ENCODE results near the gene CNKSR3. TPM values are rescaled to one million over a fixed set of nuclear protein-coding genes. Genes with fewer than 3 reads are reported as not detected.

The CNKSR3 gene
- total RNA-seq, 2 donors from 2014 or later = 11.5 to 16.8 TPM

DNA sequence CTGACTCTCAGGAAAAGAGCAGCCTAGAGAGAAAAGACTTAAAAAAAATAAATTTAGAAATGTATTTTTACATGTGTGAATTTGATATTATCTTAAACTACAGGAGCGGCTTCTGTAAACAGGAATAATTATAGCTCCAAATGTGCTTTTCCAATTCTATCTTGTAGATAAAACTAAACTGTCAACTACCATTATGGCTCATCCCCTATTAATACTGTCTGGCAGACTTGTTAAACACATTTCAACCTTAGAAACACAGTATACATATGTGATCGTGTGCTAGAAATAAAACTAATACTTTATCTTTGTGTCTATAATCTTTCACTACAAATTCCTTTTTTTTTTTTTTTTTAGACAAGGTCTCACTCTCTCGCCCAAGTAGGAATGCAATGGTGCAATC lies 75.8 kb downstream of the CNKSR3 start:
- H3K27ac ChIP-seq = peak overlapping the region in 1 of 2 donors; percentile 46
- H3K4me3 ChIP-seq = no peak overlapping the region
- TF ChIP-seq, protein P1, sequence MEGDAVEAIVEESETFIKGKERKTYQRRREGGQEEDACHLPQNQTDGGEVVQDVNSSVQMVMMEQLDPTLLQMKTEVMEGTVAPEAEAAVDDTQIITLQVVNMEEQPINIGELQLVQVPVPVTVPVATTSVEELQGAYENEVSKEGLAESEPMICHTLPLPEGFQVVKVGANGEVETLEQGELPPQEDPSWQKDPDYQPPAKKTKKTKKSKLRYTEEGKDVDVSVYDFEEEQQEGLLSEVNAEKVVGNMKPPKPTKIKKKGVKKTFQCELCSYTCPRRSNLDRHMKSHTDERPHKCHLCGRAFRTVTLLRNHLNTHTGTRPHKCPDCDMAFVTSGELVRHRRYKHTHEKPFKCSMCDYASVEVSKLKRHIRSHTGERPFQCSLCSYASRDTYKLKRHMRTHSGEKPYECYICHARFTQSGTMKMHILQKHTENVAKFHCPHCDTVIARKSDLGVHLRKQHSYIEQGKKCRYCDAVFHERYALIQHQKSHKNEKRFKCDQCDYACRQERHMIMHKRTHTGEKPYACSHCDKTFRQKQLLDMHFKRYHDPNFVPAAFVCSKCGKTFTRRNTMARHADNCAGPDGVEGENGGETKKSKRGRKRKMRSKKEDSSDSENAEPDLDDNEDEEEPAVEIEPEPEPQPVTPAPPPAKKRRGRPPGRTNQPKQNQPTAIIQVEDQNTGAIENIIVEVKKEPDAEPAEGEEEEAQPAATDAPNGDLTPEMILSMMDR (IDR thresholded peaks at IDR 0.05) = no peak
- no peaks in the 10 kb centered on the region for H3K36me3 ChIP-seq
- peaks cover 0 to 50% of the 10 kb centered on the region in 2 donors for H3K4me1 ChIP-seq
- peaks cover 0 to 4% of the 10 kb centered on the region in 2 donors for H3K9me3 ChIP-seq
- DNase-seq (ENCODE audit: low spot score) = no peak
- H3K27me3 ChIP-seq = no peaks in the 10 kb centered on the region

DNA sequence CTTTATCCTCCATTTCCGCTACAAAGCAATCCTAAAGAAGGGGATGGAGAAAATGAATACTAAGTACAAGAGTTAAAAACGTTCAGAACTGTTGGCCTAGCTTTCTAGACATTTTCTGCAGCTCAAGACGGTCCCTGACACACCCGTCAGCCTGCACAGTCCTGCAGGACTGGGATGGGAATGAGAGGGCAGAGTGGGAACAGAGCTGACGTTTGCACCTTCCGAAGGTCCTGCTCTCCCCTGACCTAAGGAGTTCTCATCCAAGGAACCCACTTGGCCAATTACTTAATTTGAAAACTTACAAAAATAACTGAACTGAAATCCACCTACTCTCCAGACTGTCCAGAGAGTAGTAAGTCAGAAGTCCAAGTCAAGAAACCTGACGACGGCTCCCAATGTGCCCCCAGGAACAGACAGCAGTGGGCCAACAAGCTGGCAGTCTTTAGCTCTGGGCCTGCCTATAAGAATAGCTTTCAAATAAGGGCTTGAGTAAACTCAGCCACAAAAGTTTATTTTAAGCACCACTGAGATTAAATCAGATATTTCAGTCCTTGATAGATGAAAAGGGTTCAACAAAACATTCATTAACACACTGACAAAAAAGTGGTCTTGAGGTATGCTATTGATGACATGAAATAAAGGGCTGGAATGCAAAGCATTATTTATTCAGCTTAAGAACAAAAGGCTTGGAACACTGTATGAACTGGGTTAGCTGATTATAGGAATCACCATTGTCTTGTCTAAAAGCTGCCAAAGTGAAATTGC lies 76.8 kb downstream of the CNKSR3 start:
- peak overlapping the region; percentile 39 to 46 for H3K27ac ChIP-seq
- no peaks in the 10 kb centered on the region for H3K27me3 ChIP-seq
- peaks cover 2% of the 10 kb centered on the region for H3K36me3 ChIP-seq
- no peak overlapping the region for H3K4me3 ChIP-seq
- TF ChIP-seq, protein P1 (IDR thresholded peaks at IDR 0.05) = no peak
- peaks cover 0 to 4% of the 10 kb centered on the region in 2 donors for H3K9me3 ChIP-seq
- H3K4me1 ChIP-seq = peaks cover 0 to 46% of the 10 kb centered on the region in 2 donors
- no peak for DNase-seq (ENCODE audit: low spot score)

- H3K4me3 ChIP-seq = no peak overlapping the region
- H3K36me3 ChIP-seq = peaks cover 5% of the 10 kb centered on the region
- no peak for DNase-seq (ENCODE audit: low spot score)
- H3K9me3 ChIP-seq = peaks cover 0 to 4% of the 10 kb centered on the region in 2 donors
- no peaks in the 10 kb centered on the region for H3K27me3 ChIP-seq
- peak overlapping the region in 1 of 2 donors; percentile 46 for H3K27ac ChIP-seq
- TF ChIP-seq, protein P1 (IDR thresholded peaks at IDR 0.05) = no peak
- peaks cover 0 to 47% of the 10 kb centered on the region in 2 donors for H3K4me1 ChIP-seq
These were observed 77.7 kb downstream of the CNKSR3 start for GRCh38 chr6:154432533-154433476.

- Histone ChIP-seq H3K4me3 (no peak overlapping the region), H3K36me3 (peaks cover 5% of the 10 kb centered on the region), H3K9me3 (peaks cover 0 to 4% of the 10 kb centered on the region in 2 donors), H3K27me3 (no peaks in the 10 kb centered on the region), H3K27ac (no peak overlapping the region), H3K4me1 (peaks cover 0 to 53% of the 10 kb centered on the region in 2 donors)
- DNase-seq (ENCODE audit: low spot score) = no peak
- TF ChIP-seq, protein P1 (IDR thresholded peaks at IDR 0.05) = no peak
These were observed 80.0 kb downstream of the CNKSR3 start for GRCh38 chr6:154430481-154430919.

- TF ChIP-seq, protein P1 (IDR thresholded peaks at IDR 0.05) = no peak
- no peak for DNase-seq (ENCODE audit: low spot score)
- peaks cover 0 to 4% of the 10 kb centered on the region in 2 donors for H3K9me3 ChIP-seq
- no peaks in the 10 kb centered on the region for H3K27me3 ChIP-seq
- H3K27ac ChIP-seq = peak overlapping the region in 1 of 2 donors; percentile 0
- H3K4me1 ChIP-seq = peaks cover 0 to 45% of the 10 kb centered on the region in 2 donors
- peaks cover 5% of the 10 kb centered on the region for H3K36me3 ChIP-seq
- no peak overlapping the region for H3K4me3 ChIP-seq
These were observed 80.8 kb downstream of the CNKSR3 start for GRCh38 chr6:154429711-154430110.
